Neural cell (in vitro differentiated cells): ENCODE results near the gene DNAH8. TPM values are rescaled to one million over a fixed set of nuclear protein-coding genes. Genes with fewer than 3 reads are reported as not detected.

Experiments
- H2AFZ ChIP-seq: fragments of 200-600, 300-800 bp; sonication (generic), shearing (Covaris generic); 2 replicates; pipeline ENCODE4 v1.6.0; 2014; ENCODE audit warnings: low read depth, mild to moderate bottlenecking, antibody characterized with exemption, low read length, moderate library complexity
- H3F3A ChIP-seq: fragments of 200-600 bp; shearing (Covaris generic); 2 replicates; pipeline ENCODE4 v1.6.1; 2016; ENCODE audit warnings: mild to moderate bottlenecking, moderate library complexity, mixed read lengths, antibody characterized with exemption, low read length; ENCODE audit not compliant: insufficient read depth, poor library complexity, severe bottlenecking
- H3K27ac ChIP-seq: fragments of 200-600, 300-800 bp; sonication (generic), shearing (Covaris generic); 2 replicates; pipeline ENCODE4 v1.5.1; 2014; ENCODE audit warnings: mild to moderate bottlenecking, low read length, moderate library complexity
- H3K27me3 ChIP-seq: fragments of 300-800, 200-600 bp; sonication (generic), shearing (Covaris generic); 2 replicates; pipeline ENCODE4 v1.6.0; 2014; ENCODE audit warnings: mild to moderate bottlenecking, low read depth, low read length, moderate library complexity; ENCODE audit not compliant: insufficient read depth
- H3K36me3 ChIP-seq: fragments of 300-800, 200-600 bp; sonication (generic), shearing (Covaris generic); 2 replicates; pipeline ENCODE4 v1.5.1; 2014; ENCODE audit warnings: mild to moderate bottlenecking, antibody characterized with exemption, low read length, moderate library complexity; ENCODE audit not compliant: insufficient read depth
- H3K4me2 ChIP-seq: fragments of 300-800, 200-600 bp; sonication (generic), shearing (Covaris generic); 2 replicates; pipeline ENCODE4 v1.6.0; 2014; ENCODE audit warnings: mild to moderate bottlenecking, low read length
- H3K4me3 ChIP-seq: fragments of 300-800, 200-600 bp; sonication (generic), shearing (Covaris generic); 2 replicates; pipeline ENCODE4 v1.5.1; 2014; ENCODE audit warnings: mild to moderate bottlenecking, low read length, moderate library complexity
- H3K79me2 ChIP-seq: fragments of 200-600 bp; shearing (Covaris generic); replicated peaks from 2 replicates; pipeline ENCODE4 v1.6.0; 2014; ENCODE audit warnings: mild to moderate bottlenecking, low read length, moderate library complexity; ENCODE audit not compliant: insufficient read depth
- H3K9ac ChIP-seq: fragments of 300-800, 200-600 bp; sonication (generic), shearing (Covaris generic); 2 replicates; pipeline ENCODE4 v1.6.1; 2016; ENCODE audit warnings: mild to moderate bottlenecking, low read length, mixed read lengths
- H3K9me2 ChIP-seq: fragments of 200-600 bp; shearing (Covaris generic); 2 replicates; pipeline ENCODE4 v1.6.1; 2016; ENCODE audit warnings: mild to moderate bottlenecking, low read length, mixed read lengths; ENCODE audit not compliant: insufficient read depth
- H3K9me3 ChIP-seq: fragments of 200-600, 300-800 bp; sonication (generic), shearing (Covaris generic); 2 replicates; pipeline ENCODE4 v1.6.1; 2016; ENCODE audit warnings: mild to moderate bottlenecking, mixed run types, low read length, moderate library complexity, mixed read lengths
- H4K20me1 ChIP-seq: fragments of 200-600 bp; shearing (Covaris generic); 2 replicates; pipeline ENCODE4 v1.6.1; 2016; ENCODE audit warnings: mild to moderate bottlenecking, mixed run types; ENCODE audit not compliant: insufficient read depth
- CTCF ChIP-seq: fragments of 450-650 bp; IDR thresholded peaks from 2 replicates; pipeline ENCODE4 v1.5.1; 2014; ENCODE audit warnings: antibody characterized with exemption, mild to moderate bottlenecking, moderate library complexity; ENCODE audit not compliant: poor library complexity, severe bottlenecking
- EP300 ChIP-seq: fragments of 450-650 bp; conservative IDR thresholded peaks from 2 replicates; pipeline ENCODE4 v1.6.1; 2014; ENCODE audit warnings: antibody characterized with exemption, mild to moderate bottlenecking, moderate library complexity; ENCODE audit not compliant: poor library complexity, severe bottlenecking
- EZH2 ChIP-seq: fragments of 200-600, 300-800 bp; shearing (Covaris generic), sonication (generic); IDR thresholded peaks from 2 replicates; pipeline ENCODE4 v1.6.1; 2014; ENCODE audit warnings: antibody characterized with exemption, low read length, borderline replicate concordance, mild to moderate bottlenecking; ENCODE audit not compliant: insufficient read depth, poor library complexity, severe bottlenecking
- MXI1 ChIP-seq: fragments of 450-650 bp; conservative IDR thresholded peaks from 2 replicates; pipeline ENCODE4 v1.6.1; 2014; ENCODE audit warnings: antibody characterized with exemption, mild to moderate bottlenecking; ENCODE audit not compliant: poor library complexity, severe bottlenecking
- POLR2AphosphoS5 ChIP-seq: IDR thresholded peaks from 2 replicates; pipeline ENCODE4 v1.6.1; 2012
- RAD21 ChIP-seq: fragments of 450-650 bp; conservative IDR thresholded peaks from 2 replicates; pipeline ENCODE4 v1.6.1; 2014; ENCODE audit warnings: antibody characterized with exemption, mild to moderate bottlenecking, moderate library complexity
- REST ChIP-seq: IDR thresholded peaks from 2 replicates; pipeline ENCODE4 v1.6.1; 2012; ENCODE audit warnings: borderline replicate concordance
- SMC3 ChIP-seq: fragments of 450-650 bp; conservative IDR thresholded peaks from 2 replicates; pipeline ENCODE4 v1.6.1; 2014; ENCODE audit warnings: antibody characterized with exemption, mild to moderate bottlenecking, moderate library complexity; ENCODE audit not compliant: poor library complexity
- TAF1 ChIP-seq: IDR thresholded peaks from 2 replicates; pipeline ENCODE4 v1.6.1; 2012; ENCODE audit warnings: low read depth
- polyA plus RNA-seq: library from polyadenylated mRNA; depleted of rRNA; stranded (reverse); fragments of >200 nt; gene quantifications from 2 replicates; pipeline ENCODE4 v1.2.3, GENCODE V29; 2014

Gene DNAH8
- polyA plus RNA-seq, 1 donor from 2014 or later: 0.07 TPM

- no peak overlapping the region for H2AFZ ChIP-seq
- TF ChIP-seq REST (no peak), RAD21 (no peak), MXI1 (no peak), EP300 (no peak), TAF1 (no peak), CTCF (no peak), POLR2AphosphoS5 (no peak), EZH2 (no peak), SMC3 (no peak)
- no peaks in the 10 kb centered on the region for H3K79me2 ChIP-seq
- no peaks in the 10 kb centered on the region for H3F3A ChIP-seq
- H4K20me1 ChIP-seq: no peaks in the 10 kb centered on the region
- H3K9me3 ChIP-seq: no peaks in the 10 kb centered on the region
- no peaks in the 10 kb centered on the region for H3K9me2 ChIP-seq
- no peak overlapping the region for H3K4me3 ChIP-seq
- no peak overlapping the region for H3K9ac ChIP-seq
- no peaks in the 10 kb centered on the region for H3K36me3 ChIP-seq
- H3K27ac ChIP-seq: no peak overlapping the region
- H3K27me3 ChIP-seq: peaks cover 32% of the 10 kb centered on the region
- H3K4me2 ChIP-seq: no peak overlapping the region
Observed at GRCh38 chr6:39053016-39053624, 338.0 kb downstream of the DNAH8 start.

- Histone ChIP-seq H2AFZ (no peak overlapping the region), H3K36me3 (no peaks in the 10 kb centered on the region)
Observed at GRCh38 chr6:39053854-39054576, 338.9 kb downstream of the DNAH8 start.

More at GRCh38 chr6:39053854-39054576, 338.9 kb downstream of the DNAH8 start:
- Histone ChIP-seq H3K9me2 (no peaks in the 10 kb centered on the region), H3K79me2 (no peaks in the 10 kb centered on the region), H3K9ac (no peak overlapping the region), H4K20me1 (no peaks in the 10 kb centered on the region), H3K9me3 (no peaks in the 10 kb centered on the region), H3K4me2 (no peak overlapping the region), H3K4me3 (no peak overlapping the region), H3K27me3 (peaks cover 23% of the 10 kb centered on the region), H3F3A (no peaks in the 10 kb centered on the region), H3K27ac (no peak overlapping the region)
- no peak for TF ChIP-seq EP300
- TF ChIP-seq MXI1: no peak
- no peak for TF ChIP-seq REST
- TF ChIP-seq EZH2: no peak
